Neuronal stem cell (in vitro differentiated cells): ENCODE results near the gene TLL2.

Experiments
- DNase-seq: peaks from one replicate; pipeline ENCODE4 v3.0.0-alpha.2; 2013; ENCODE audit warnings: low spot score
- H2AFZ ChIP-seq: one replicate; pipeline ENCODE4 v1.6.1; 2013; ENCODE audit warnings: mild to moderate bottlenecking, low read length, inconsistent platforms
- H2AK5ac ChIP-seq: 2 replicates; pipeline ENCODE4 v1.6.1; 2013; ENCODE audit warnings: low read depth, mild to moderate bottlenecking, inconsistent platforms, low read length, moderate library complexity, mixed read lengths
- H2BK120ac ChIP-seq: 2 replicates; pipeline ENCODE4 v1.6.1; 2013; ENCODE audit warnings: low read depth, mild to moderate bottlenecking, inconsistent platforms, low read length, moderate library complexity, mixed read lengths
- H2BK12ac ChIP-seq: one replicate; pipeline ENCODE4 v1.6.1; 2013; ENCODE audit warnings: low read length, inconsistent platforms
- H2BK15ac ChIP-seq: 2 replicates; pipeline ENCODE4 v1.6.1; 2013; ENCODE audit warnings: mild to moderate bottlenecking, low read length, inconsistent platforms, mixed read lengths
- H2BK5ac ChIP-seq: one replicate; pipeline ENCODE4 v1.6.1; 2013; ENCODE audit warnings: inconsistent platforms, mild to moderate bottlenecking, low read length, moderate library complexity
- H3K14ac ChIP-seq: one replicate; pipeline ENCODE4 v1.6.1; 2013; ENCODE audit warnings: low read length, inconsistent platforms
- H3K18ac ChIP-seq: 2 replicates; pipeline ENCODE4 v1.6.1; 2013; ENCODE audit warnings: low read length, inconsistent platforms
- H3K23ac ChIP-seq: 2 replicates; pipeline ENCODE4 v1.6.1; 2013; ENCODE audit warnings: low read depth, mild to moderate bottlenecking, mixed read lengths, low read length, inconsistent platforms; ENCODE audit not compliant: poor library complexity
- H3K27ac ChIP-seq: replicated peaks from 3 replicates; pipeline ENCODE4 v1.5.1; 2013; ENCODE audit warnings: low read length, inconsistent platforms
- H3K27me3 ChIP-seq, 3 experiments: 2 replicates each; pipeline ENCODE4 v1.6.1; 2013; ENCODE audit warnings: low read length in 3 of 3, mild to moderate bottlenecking in 2 of 3, inconsistent platforms in 1 of 3, low read depth in 1 of 3, mixed read lengths in 1 of 3, moderate library complexity in 1 of 3; ENCODE audit not compliant: control insufficient read depth in 3 of 3, insufficient read depth in 3 of 3
- H3K36me3 ChIP-seq, 2 donors: replicated peaks in 1 of 2; 2 replicates each; pipeline ENCODE4 v1.6.1; 2013; ENCODE audit warnings: low read length in 2 of 2; ENCODE audit not compliant: control insufficient read depth in 2 of 2, insufficient read depth in 2 of 2
- H3K4ac ChIP-seq: 2 replicates; pipeline ENCODE4 v1.6.1; 2013; ENCODE audit warnings: inconsistent platforms, mild to moderate bottlenecking, low read length, moderate library complexity
- H3K4me1 ChIP-seq, 2 donors: 1 replicate in 1 of 2; 2 replicates in 1 of 2; pipeline ENCODE4 v1.6.1; 2013; ENCODE audit warnings: low read length in 2 of 2, low read depth in 1 of 2; ENCODE audit not compliant: control insufficient read depth in 2 of 2, insufficient read depth in 1 of 2
- H3K4me2 ChIP-seq: one replicate; pipeline ENCODE4 v1.6.1; 2013; ENCODE audit warnings: mild to moderate bottlenecking, low read length, inconsistent platforms; ENCODE audit not compliant: insufficient read depth, poor library complexity, severe bottlenecking
- H3K4me3 ChIP-seq, 2 donors: 2 replicates each; pipeline ENCODE4 v1.5.1; 2013; ENCODE audit warnings: low read length in 2 of 2, mild to moderate bottlenecking in 2 of 2, inconsistent platforms in 1 of 2, moderate library complexity in 1 of 2
- H3K79me1 ChIP-seq: one replicate; pipeline ENCODE4 v1.6.1; 2013; ENCODE audit warnings: low read depth, mild to moderate bottlenecking, inconsistent platforms, low read length, moderate library complexity
- H3K9ac ChIP-seq: one replicate; pipeline ENCODE4 v1.6.1; 2013; ENCODE audit warnings: mild to moderate bottlenecking, low read depth, low read length, inconsistent platforms; ENCODE audit not compliant: poor library complexity
- H3K9me3 ChIP-seq, 2 donors: replicated peaks in 1 of 2; 2 replicates each; pipeline versions ENCODE3 to v1.6.1; 2013; ENCODE audit warnings: low read length in 2 of 2, mild to moderate bottlenecking in 2 of 2, inconsistent platforms in 1 of 2, low read depth in 1 of 2, mixed read lengths in 1 of 2, moderate library complexity in 1 of 2; ENCODE audit not compliant: control insufficient read depth in 2 of 2, insufficient read depth in 1 of 2
- H4K8ac ChIP-seq: one replicate; pipeline ENCODE4 v1.6.1; 2013; ENCODE audit warnings: low read depth, mild to moderate bottlenecking, inconsistent platforms, low read length, moderate library complexity
- H4K91ac ChIP-seq: one replicate; pipeline ENCODE4 v1.6.1; 2013; ENCODE audit warnings: low read length, low read depth, mild to moderate bottlenecking, inconsistent platforms; ENCODE audit not compliant: poor library complexity
- WGBS, 2 donors: extraction: QIAGEN DNeasy Blood & Tissue Kit; methylation state at CpG; one replicate each; pipeline ENCODE4 v1.1.7; 2013; ENCODE audit warnings: missing lambda C conversion rate in 2 of 2, mixed read lengths in 1 of 2; ENCODE audit not compliant: insufficient read length in 2 of 2, insufficient replicate concordance in 1 of 2; ENCODE audit errors: extremely low coverage in 2 of 2; 5-methylcytosine and 5-hydroxymethylcytosine counted together

The TLL2 gene

DNA sequence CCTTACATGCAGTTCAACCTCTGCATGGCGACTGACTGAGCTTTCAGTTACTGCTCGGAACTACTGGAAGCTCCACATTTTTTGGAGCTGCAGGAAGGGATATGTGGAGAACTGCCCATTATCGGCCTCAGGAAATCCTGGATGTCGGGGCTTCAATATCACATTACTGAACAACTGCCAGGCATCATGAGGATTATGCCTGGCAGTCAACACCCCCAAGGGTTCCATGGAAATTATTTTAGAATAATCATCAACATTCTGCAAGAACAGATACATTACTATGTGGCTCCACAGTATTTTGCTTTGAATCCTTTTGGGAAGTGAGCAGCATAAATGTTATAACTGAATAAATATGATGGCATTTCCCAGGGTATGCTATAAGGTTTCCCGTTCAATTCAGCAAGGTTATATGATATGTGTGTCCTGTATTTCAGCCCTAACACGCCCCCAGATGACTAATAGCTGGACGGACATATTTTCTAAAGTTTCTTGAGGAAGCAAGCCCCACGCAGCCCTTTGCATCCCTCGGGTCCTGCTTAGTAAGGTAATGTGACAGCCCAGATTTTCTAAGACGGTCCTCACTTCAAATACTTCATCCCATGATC, 101.9 kb downstream of the TLL2 start:
- no peak overlapping the region for H2AFZ ChIP-seq
- peaks cover 0 to 5% of the 10 kb centered on the region in 2 donors for H3K4me1 ChIP-seq
- H2BK12ac ChIP-seq = no peak overlapping the region
- no peaks in the 10 kb centered on the region for H3K79me1 ChIP-seq
- WGBS, 2 donors = no CpG with 5 or more reads among the region's 10 CpGs
- no peak overlapping the region for H3K4me3 ChIP-seq
- H3K23ac ChIP-seq = no peak overlapping the region
- H4K91ac ChIP-seq = no peak overlapping the region
- H4K8ac ChIP-seq = no peak overlapping the region
- no peak overlapping the region for H3K9ac ChIP-seq
- H3K9me3 ChIP-seq = no peaks in the 10 kb centered on the region
- H3K36me3 ChIP-seq = no peaks in the 10 kb centered on the region
- DNase-seq = no peak
- no peak overlapping the region for H3K4ac ChIP-seq
- no peak overlapping the region for H2BK5ac ChIP-seq
- no peak overlapping the region for H3K4me2 ChIP-seq
- H2AK5ac ChIP-seq = no peak overlapping the region
- H3K14ac ChIP-seq = no peak overlapping the region
- H2BK120ac ChIP-seq = no peak overlapping the region
- peaks cover 0 to 10% (median 0%) of the 10 kb centered on the region in 3 experiments for H3K27me3 ChIP-seq
- no peak overlapping the region for H3K27ac ChIP-seq
- no peak overlapping the region for H3K18ac ChIP-seq
- H2BK15ac ChIP-seq = no peak overlapping the region

GRCh38 chr10:96410296-96410695, 103.4 kb downstream of the TLL2 start:
- H3K23ac ChIP-seq = no peak overlapping the region
- no peaks in the 10 kb centered on the region for H3K9me3 ChIP-seq
- H2BK5ac ChIP-seq = no peak overlapping the region
- H3K4ac ChIP-seq = no peak overlapping the region
- no peaks in the 10 kb centered on the region for H3K36me3 ChIP-seq
- H3K14ac ChIP-seq = no peak overlapping the region
- H2BK120ac ChIP-seq = no peak overlapping the region
- no peak overlapping the region for H2AFZ ChIP-seq
- no peak overlapping the region for H4K8ac ChIP-seq
- no peak overlapping the region for H3K18ac ChIP-seq
- no peak overlapping the region for H2BK12ac ChIP-seq
- no peak overlapping the region for H2AK5ac ChIP-seq
- no peak overlapping the region for H3K9ac ChIP-seq
- H3K79me1 ChIP-seq = no peaks in the 10 kb centered on the region
- no CpG with 5 or more reads among the region's 11 CpGs for WGBS, 2 donors
- H3K4me2 ChIP-seq = no peak overlapping the region
- H3K27ac ChIP-seq = no peak overlapping the region
- DNase-seq = no peak
- peaks cover 0 to 13% (median 0%) of the 10 kb centered on the region in 3 experiments for H3K27me3 ChIP-seq
- H3K4me3 ChIP-seq = no peak overlapping the region
- peaks cover 0 to 5% of the 10 kb centered on the region in 2 donors for H3K4me1 ChIP-seq
- H2BK15ac ChIP-seq = no peak overlapping the region
- H4K91ac ChIP-seq = no peak overlapping the region

DNA sequence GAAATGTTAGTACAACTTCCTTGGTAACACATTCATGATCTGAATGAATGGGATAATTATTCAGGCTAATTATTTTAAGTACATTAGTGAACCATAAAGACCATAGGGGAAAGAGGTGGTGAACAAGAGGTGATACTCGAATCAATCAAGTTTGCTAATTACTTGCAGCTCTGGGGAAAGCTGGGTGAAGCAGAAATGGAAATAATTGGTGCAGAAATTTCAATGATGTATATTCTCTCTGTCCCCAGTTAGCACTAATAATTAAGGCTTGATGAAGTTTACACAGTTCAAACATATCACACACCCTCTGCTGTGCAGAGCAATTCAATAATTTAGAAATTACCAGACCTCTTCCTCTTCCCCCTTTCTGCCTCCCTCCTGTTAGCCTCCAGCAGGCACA, 105.5 kb downstream of the TLL2 start:
- Histone ChIP-seq H2BK120ac (no peak overlapping the region), H3K23ac (no peak overlapping the region), H3K4me3 (no peak overlapping the region), H3K4me2 (no peak overlapping the region), H4K8ac (no peak overlapping the region), H3K14ac (no peak overlapping the region), H3K36me3 (no peaks in the 10 kb centered on the region), H3K27me3 (peaks cover 0 to 16% (median 0%) of the 10 kb centered on the region in 3 experiments), H2AK5ac (no peak overlapping the region), H2AFZ (no peak overlapping the region), H2BK15ac (no peak overlapping the region), H3K9ac (no peak overlapping the region), H3K4me1 (peaks cover 0 to 5% of the 10 kb centered on the region in 2 donors), H3K9me3 (no peaks in the 10 kb centered on the region), H3K18ac (no peak overlapping the region), H3K79me1 (no peaks in the 10 kb centered on the region), H2BK5ac (no peak overlapping the region), H3K4ac (no peak overlapping the region), H4K91ac (no peak overlapping the region), H2BK12ac (no peak overlapping the region), H3K27ac (no peak overlapping the region)
- no peak for DNase-seq
- no CpG with 5 or more reads among the region's 1 CpG for whole genome bisulfite sequencing, 2 donors

- H2BK5ac ChIP-seq = no peak overlapping the region
- H3K27me3 ChIP-seq = peaks cover 0 to 20% (median 0%) of the 10 kb centered on the region in 3 experiments
These were observed 106.1 kb downstream of the TLL2 start for GRCh38 chr10:96407560-96408069.

More at GRCh38 chr10:96407560-96408069, 106.1 kb downstream of the TLL2 start:
- Histone ChIP-seq H2AK5ac (no peak overlapping the region), H2AFZ (no peak overlapping the region), H4K8ac (no peak overlapping the region), H3K23ac (no peak overlapping the region), H3K36me3 (no peaks in the 10 kb centered on the region), H3K4me1 (peaks cover 0 to 5% of the 10 kb centered on the region in 2 donors), H3K4me3 (peak overlapping the region in 1 of 2 donors; percentile 31), H2BK12ac (peak overlapping the region; percentile 85), H3K27ac (no peak overlapping the region), H3K9ac (no peak overlapping the region), H3K18ac (no peak overlapping the region), H3K9me3 (no peaks in the 10 kb centered on the region), H3K79me1 (no peaks in the 10 kb centered on the region), H2BK15ac (no peak overlapping the region), H2BK120ac (no peak overlapping the region), H3K14ac (no peak overlapping the region), H4K91ac (no peak overlapping the region), H3K4me2 (no peak overlapping the region), H3K4ac (no peak overlapping the region)
- WGBS, 2 donors = no CpG with 5 or more reads among the region's 15 CpGs
- DNase-seq = no peak
